GM18867 (cell line): Measurements from ENCODE around the gene CEP41.
A peak's percentile ranks its signal among the peaks of the same experiment; 100 is the strongest.

Experiments
- ATAC-seq: cut with Tn5 transposase; IDR thresholded peaks from one replicate; pipeline ENCODE4 v1.9.1; 2021; ENCODE audit warnings: mild to moderate bottlenecking, moderate library complexity; ENCODE audit not compliant: unreplicated experiment

The CEP41 gene

GRCh38 chr7:130440527-130441365, at the start of gene CEP41:
Gene CEP41 (minus strand): TSS chr7:130441016. CDS start chr7:130440966, 50 bp downstream.
- ATAC-seq, result peak; percentile 99

GRCh38 chr7:130490311-130490791, 49.5 kb upstream of the CEP41 start:
- ATAC-seq, result no peak

- ATAC-seq, result no peak
Measured at GRCh38 chr7:130489140-130489983, 48.5 kb upstream of the CEP41 start.

DNA sequence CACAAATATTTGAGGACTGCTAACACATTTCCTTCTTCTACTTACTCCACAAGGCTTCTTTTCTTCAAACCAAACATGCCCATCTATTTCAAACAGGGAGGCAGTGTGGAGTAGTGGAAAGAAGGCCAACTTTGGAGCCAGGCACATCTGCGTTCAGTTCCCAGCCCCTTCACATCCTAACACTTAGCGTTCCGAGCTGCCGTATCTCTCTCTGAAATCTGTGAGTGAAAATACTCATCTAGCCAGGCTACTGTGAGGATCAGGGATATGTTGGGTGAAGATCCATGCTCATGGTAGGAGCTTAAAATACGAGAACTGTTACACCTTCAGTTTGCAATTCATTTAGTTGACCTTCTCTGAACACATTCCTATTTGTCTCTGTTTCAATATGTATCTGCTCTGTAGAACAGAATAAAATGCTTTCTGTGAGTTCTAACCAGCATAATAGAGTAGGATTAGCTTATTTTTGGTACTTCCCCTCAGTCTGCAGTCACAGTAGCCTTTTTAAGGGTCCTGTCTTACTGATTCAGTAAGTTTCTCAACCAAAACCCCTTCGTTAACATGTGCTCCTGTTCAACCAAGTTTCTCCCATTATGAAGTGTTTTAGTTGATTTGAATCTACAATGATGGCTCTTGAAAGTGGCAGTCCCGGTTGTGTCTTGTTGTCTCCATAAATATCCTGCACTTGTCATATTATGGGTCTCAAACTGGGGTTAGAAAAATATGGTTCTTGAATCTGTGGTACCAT, 47.8 kb upstream of the CEP41 start:
- ATAC-seq, result no peak

GRCh38 chr7:130486954-130487436, 46.2 kb upstream of the CEP41 start:
- no peak for ATAC-seq

DNA sequence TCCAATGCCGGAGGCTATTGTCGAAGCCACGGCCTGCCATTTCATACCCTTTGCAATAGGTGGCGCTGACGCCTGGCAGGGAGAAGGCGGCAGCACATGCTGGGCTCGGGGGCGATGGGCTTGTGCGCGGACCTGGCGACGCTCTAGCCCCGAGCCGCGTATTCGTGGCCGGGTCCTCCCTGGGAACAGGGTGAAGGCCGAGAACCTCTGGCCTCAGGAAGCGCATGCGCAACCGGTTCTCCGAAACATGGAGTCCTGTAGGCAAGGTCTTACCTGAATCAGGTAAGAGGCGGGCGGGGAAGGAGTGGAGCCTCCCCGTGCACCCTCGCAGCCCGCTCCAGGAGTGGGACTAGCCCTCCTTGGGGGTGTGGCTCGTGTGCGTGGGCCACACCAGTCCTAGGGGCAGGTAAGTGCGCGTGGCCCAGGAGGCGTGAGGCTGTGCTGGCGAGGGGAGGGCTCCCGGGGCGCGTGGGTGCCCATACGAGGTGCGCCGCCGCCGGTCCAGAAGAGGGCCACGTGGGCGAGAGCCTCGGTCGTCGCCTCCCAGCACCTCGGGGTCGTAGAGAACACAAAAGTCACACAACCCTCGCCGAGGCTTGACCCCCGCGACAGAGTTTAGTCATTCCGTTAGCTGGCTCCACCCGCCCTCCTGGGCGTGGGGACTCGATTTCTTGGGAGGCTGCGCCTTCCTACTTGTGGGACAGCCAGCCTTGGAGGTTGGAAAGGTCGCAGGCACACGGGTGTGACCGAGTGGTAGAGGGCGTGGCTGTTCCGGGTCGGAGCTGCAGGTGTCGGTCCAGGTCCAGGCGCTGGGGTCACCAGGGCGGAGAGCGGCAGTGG, 45.5 kb upstream of the CEP41 start:
- no peak for ATAC-seq

DNA sequence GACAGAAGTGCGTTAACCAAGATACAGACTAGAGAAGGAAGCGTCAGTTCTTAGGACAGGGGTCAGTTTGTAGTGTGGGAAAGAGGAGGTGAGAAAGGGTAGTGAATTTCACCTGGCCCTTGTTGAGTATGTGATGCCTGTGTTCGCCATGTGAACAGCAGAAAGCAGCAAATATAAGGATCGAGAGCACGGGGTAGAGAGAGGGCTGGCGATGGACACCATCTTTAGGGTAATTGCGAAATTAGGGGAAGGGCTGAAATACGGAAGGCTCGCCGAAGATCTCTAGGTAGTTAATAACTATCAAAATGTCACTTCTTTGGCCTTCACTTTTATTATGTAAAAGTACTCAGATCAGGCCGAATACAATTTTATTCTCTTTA, 44.9 kb upstream of the CEP41 start:
- ATAC-seq, result no peak

GRCh38 chr7:130483031-130483430, 42.2 kb upstream of the CEP41 start:
- ATAC-seq, result no peak

DNA sequence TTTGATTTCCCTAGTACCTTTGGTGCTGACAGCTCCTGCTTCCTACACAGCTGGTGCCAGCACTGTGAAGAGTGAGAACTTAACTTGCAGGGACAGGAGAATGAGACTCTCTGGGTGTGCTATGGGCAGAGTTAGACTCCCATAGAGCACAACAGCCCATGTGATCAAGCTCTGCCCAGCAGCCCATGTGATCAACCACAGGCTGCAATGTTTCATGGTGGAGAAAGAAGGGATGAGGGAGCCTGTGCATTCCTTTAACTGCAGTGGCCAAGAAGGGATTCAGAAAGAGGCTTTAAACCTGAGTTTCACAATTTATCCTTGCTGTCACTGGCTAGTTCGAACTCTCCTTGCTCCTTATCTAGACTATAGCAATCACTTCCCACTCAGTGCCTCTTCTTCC, 41.1 kb upstream of the CEP41 start:
- ATAC-seq, result no peak

- no peak for ATAC-seq
Measured at GRCh38 chr7:130479716-130480400, 39.0 kb upstream of the CEP41 start.

DNA sequence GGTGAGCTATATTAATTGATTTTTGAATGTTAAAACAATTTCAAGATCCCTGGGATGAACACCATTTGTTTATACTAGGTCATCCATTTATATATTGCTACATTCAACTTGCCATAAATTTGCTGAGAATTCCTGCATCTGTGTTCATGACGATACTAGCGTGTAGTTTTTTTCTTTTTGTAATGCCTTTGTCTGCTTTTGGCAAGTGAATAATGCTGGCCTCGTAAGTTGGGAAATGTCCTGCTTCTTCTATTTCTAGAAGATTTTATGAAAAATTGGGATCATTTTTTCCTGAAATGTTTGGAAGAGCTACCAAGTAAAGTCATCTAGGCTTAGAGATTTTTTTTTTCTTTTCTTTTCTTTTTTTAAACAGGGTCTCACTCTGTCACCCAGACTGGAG, 38.2 kb upstream of the CEP41 start:
- ATAC-seq, result no peak

DNA sequence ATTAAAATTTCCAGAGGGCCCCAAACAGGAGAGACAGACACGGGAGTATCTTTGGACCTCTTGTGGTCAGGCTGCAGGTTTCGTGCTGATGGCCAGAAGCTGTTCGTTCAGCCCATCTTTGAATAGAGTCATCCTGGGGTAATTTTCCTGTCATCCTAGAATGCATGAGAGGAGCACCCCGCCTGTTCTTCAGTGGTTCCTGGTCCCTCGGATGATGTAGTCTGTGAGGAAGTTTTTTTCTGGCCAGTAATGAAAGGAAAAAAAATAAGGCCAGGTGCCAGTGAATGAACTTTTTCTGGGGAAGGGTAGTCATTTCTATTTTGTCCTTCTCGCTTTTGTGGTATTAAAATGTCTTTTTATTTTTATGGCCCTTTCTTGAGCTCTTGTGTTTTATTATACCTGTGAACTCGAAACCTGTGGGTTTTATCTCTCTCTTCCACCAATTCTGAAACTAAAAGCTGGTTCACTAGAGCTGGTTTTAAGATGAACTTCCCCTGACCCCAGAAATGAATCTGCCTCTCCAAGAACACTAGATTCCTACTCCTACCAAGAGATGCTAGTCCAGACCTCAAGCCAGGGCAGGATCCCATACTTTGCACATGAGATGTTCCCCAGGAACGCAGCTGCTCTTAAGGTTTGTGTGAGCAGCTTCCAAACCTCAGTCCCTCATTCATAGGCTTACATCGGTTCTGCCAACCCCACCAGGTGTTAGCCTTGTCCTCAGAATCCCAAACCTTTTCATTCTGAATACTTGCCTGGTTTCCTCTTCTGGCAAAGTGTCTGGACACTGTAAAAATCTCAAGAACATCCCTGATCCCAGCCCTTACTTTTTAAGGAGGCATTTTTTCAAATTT, 35.7 kb upstream of the CEP41 start:
- peak; percentile 97 for ATAC-seq

DNA sequence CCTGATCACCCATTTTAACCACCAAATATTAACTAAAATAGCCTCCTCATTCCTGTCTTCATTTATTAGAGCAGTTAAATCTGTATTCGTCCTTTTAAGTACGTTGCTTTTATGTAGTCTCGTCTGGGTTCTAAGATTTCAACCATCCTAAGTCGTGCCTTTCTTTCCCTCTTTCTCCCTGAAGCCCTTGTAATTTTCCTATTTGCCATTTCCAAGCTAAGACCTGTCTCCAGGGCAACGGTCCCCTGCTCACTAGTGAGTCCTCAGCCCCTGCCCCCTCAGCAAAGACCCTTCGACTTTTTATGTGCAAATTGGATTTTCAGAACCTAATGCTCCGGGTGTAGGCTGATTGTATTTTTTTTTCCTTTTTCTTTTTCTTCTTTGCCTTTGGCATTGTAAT, 35.0 kb upstream of the CEP41 start:
- no peak for ATAC-seq

DNA sequence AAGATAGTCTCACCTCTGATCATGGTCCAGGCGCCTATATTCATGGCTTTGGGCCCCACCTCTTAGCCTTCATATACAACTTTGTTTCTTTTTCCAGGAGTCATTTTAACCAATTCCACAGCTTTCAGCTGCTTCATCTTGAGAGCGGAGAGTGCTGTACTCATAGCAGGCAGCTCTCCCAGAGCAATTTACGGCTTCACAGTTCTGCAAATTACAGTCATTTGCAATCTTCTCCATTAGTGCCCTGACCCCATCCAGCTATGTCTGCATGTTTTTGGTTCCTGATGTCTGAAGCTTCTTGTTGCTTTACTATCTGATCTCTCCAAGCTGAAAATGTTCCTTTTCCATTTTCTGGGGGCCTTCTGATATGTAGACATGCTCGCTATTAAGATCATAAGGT, 33.1 kb upstream of the CEP41 start:
- no peak for ATAC-seq

DNA sequence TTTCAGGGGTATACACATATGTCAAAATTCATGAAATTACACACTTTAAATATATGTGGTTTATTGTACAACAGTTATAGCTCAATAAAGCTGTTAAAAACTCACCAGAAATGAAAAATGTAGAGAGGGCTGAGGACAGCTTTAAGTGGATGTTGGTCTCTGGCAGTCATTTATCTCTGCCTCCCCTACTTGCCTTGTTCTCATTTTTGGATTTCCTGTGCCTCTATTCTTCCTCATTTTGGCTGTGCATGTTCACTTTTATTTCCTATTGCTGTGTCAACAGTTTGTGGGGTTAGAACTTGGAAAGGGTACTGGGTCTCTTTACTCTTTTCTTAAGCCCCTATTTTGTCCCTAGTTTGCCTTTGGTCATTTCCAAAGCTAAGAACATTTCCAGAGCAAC, 32.5 kb upstream of the CEP41 start:
- no peak for ATAC-seq

DNA sequence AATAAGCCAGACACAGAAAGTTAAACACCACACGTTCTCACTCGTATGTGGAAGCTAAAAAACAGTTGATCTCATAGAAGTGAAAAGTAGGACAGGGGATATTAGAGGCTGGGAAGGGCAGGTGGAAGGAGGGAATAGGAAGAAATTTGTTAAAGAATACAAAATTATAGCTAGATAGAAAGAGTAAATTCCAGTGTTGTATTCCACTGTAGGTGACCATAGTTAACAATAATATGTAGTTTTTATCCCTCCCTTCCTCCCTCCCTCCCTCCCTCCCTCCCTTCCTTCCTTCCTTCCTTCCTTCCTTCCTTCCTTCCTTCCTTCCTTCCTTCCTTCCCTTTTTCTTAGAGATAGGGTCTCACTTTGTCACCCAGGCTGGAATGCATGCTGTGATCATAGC, 31.2 kb upstream of the CEP41 start:
- ATAC-seq, result no peak

- ATAC-seq, result no peak
Measured at GRCh38 chr7:130468612-130469011, 27.8 kb upstream of the CEP41 start.

GRCh38 chr7:130463553-130464434, 23.0 kb upstream of the CEP41 start:
- ATAC-seq, result no peak
